Measurements from ENCODE around the gene ATP10B. TPM values are rescaled to one million over a fixed set of nuclear protein-coding genes. Genes with fewer than 3 reads are reported as not detected.

Gene ATP10B
- polyA plus RNA-seq, 1 donor from 2014 or later = 1.9 TPM

- Histone ChIP-seq H3K9ac (ENCODE audit: low read length) (no peak overlapping the region), H3F3A (ENCODE audit: insufficient read depth, low read length, poor library complexity, severe bottlenecking) (no peaks in the 10 kb centered on the region), H3K4me2 (ENCODE audit: low read length) (no peak overlapping the region), H4K20me1 (ENCODE audit: insufficient read depth) (no peaks in the 10 kb centered on the region), H3K9me2 (ENCODE audit: insufficient read depth, low read length) (no peaks in the 10 kb centered on the region), H3K79me2 (replicated peaks; ENCODE audit: insufficient read depth, low read length) (no peaks in the 10 kb centered on the region), H3K9me3 (ENCODE audit: low read length) (no peaks in the 10 kb centered on the region), H2AFZ (ENCODE audit: low read depth, low read length) (no peak overlapping the region), H3K27ac (ENCODE audit: low read length) (no peak overlapping the region), H3K27me3 (ENCODE audit: insufficient read depth, low read depth, low read length) (no peaks in the 10 kb centered on the region), H3K36me3 (ENCODE audit: insufficient read depth, low read length) (no peaks in the 10 kb centered on the region), H3K4me3 (ENCODE audit: low read length) (no peak overlapping the region)
- no peak for TF ChIP-seq EP300 (conservative IDR thresholded peaks at IDR 0.05; ENCODE audit: poor library complexity, severe bottlenecking)
Observed at GRCh38 chr5:160797020-160797419, 55.0 kb downstream of the ATP10B start.

GRCh38 chr5:160793530-160793899 is 58.5 kb downstream of the ATP10B start:
- TF ChIP-seq REST (IDR thresholded peaks at IDR 0.05; ENCODE audit: borderline replicate concordance) = no peak
- no peak for TF ChIP-seq EZH2 (IDR thresholded peaks at IDR 0.05; ENCODE audit: borderline replicate concordance, insufficient read depth, low read length, poor library complexity, severe bottlenecking)
- Histone ChIP-seq H3K9me3 (ENCODE audit: low read length) (no peaks in the 10 kb centered on the region), H4K20me1 (ENCODE audit: insufficient read depth) (no peaks in the 10 kb centered on the region), H3K9ac (ENCODE audit: low read length) (no peak overlapping the region), H3K27ac (ENCODE audit: low read length) (no peak overlapping the region), H2AFZ (ENCODE audit: low read depth, low read length) (no peak overlapping the region), H3K4me3 (ENCODE audit: low read length) (no peak overlapping the region), H3K27me3 (ENCODE audit: insufficient read depth, low read depth, low read length) (no peaks in the 10 kb centered on the region), H3F3A (ENCODE audit: insufficient read depth, low read length, poor library complexity, severe bottlenecking) (no peaks in the 10 kb centered on the region), H3K36me3 (ENCODE audit: insufficient read depth, low read length) (no peaks in the 10 kb centered on the region), H3K9me2 (ENCODE audit: insufficient read depth, low read length) (no peaks in the 10 kb centered on the region), H3K4me2 (ENCODE audit: low read length) (no peak overlapping the region), H3K79me2 (replicated peaks; ENCODE audit: insufficient read depth, low read length) (no peaks in the 10 kb centered on the region)

- Histone ChIP-seq H3K9ac (ENCODE audit: low read length) (no peak overlapping the region), H3K27me3 (ENCODE audit: insufficient read depth, low read depth, low read length) (no peaks in the 10 kb centered on the region), H3K36me3 (ENCODE audit: insufficient read depth, low read length) (no peaks in the 10 kb centered on the region), H4K20me1 (ENCODE audit: insufficient read depth) (no peaks in the 10 kb centered on the region), H3K4me2 (ENCODE audit: low read length) (no peak overlapping the region), H3K4me3 (ENCODE audit: low read length) (no peak overlapping the region), H3K9me2 (ENCODE audit: insufficient read depth, low read length) (no peaks in the 10 kb centered on the region), H3F3A (ENCODE audit: insufficient read depth, low read length, poor library complexity, severe bottlenecking) (no peaks in the 10 kb centered on the region), H3K79me2 (replicated peaks; ENCODE audit: insufficient read depth, low read length) (no peaks in the 10 kb centered on the region), H3K27ac (ENCODE audit: low read length) (no peak overlapping the region), H3K9me3 (ENCODE audit: low read length) (no peaks in the 10 kb centered on the region), H2AFZ (ENCODE audit: low read depth, low read length) (no peak overlapping the region)
- TF ChIP-seq CTCF (IDR thresholded peaks at IDR 0.05; ENCODE audit: poor library complexity, severe bottlenecking) = no peak
- no peak for TF ChIP-seq SMC3 (conservative IDR thresholded peaks at IDR 0.05; ENCODE audit: poor library complexity)
- no peak for TF ChIP-seq TAF1 (IDR thresholded peaks at IDR 0.05; ENCODE audit: low read depth)
- TF ChIP-seq REST (IDR thresholded peaks at IDR 0.05; ENCODE audit: borderline replicate concordance) = no peak
- no peak for TF ChIP-seq EZH2 (IDR thresholded peaks at IDR 0.05; ENCODE audit: borderline replicate concordance, insufficient read depth, low read length, poor library complexity, severe bottlenecking)
- TF ChIP-seq POLR2AphosphoS5 (IDR thresholded peaks at IDR 0.05) = no peak
Observed at GRCh38 chr5:160792732-160793529, 59.1 kb downstream of the ATP10B start.

Measured in neural cell (in vitro differentiated cells).